MCF 10A (cell line): ENCODE results near the gene CAPN7. TPM values are rescaled to one million over a fixed set of nuclear protein-coding genes. Genes with fewer than 3 reads are reported as not detected.
A peak's percentile ranks its signal among the peaks of the same experiment; 100 is the strongest.

Experiments
- BruUV-seq: library from RNA; stranded (reverse); fragments of 400-500 nt; replicated peaks from 2 replicates; lab custom pipeline; 2021; lab: Mats Ljungman, UMichigan
- CTCF ChIA-PET: fragments of 300-600 bp; sonication (Branson Sonifier 250); formaldehyde crosslinking; extraction: SDS; loops from one replicate; lab custom pipeline; 2021; ENCODE audit warnings: antibody characterized with exemption, inconsistent platforms; lab: Yijun Ruan, JAX
- POLR2A ChIA-PET: fragments of 300-600, 350-650 bp; sonication (Branson Sonifier 250); formaldehyde crosslinking; extraction: SDS; loops from one replicate; lab custom pipeline; 2020; ENCODE audit warnings: antibody characterized with exemption, inconsistent platforms; lab: Yijun Ruan, JAX
- DNase-seq: peaks from one replicate; pipeline ENCODE4 v3.0.0-alpha.2; 2018; ENCODE audit not compliant: unreplicated experiment
- H3K27ac Mint-ChIP-seq: one replicate; pipeline ENCODE4 v1.8.0; 2022; ENCODE audit warnings: mild to moderate bottlenecking, low read depth, mixed read lengths; ENCODE audit not compliant: unreplicated experiment
- H3K27me3 Mint-ChIP-seq: one replicate; pipeline ENCODE4 v1.8.0; 2022; ENCODE audit warnings: mixed read lengths; ENCODE audit not compliant: insufficient read depth, unreplicated experiment
- H3K36me3 Mint-ChIP-seq: one replicate; pipeline ENCODE4 v1.8.0; 2022; ENCODE audit warnings: mild to moderate bottlenecking, moderate library complexity, mixed read lengths; ENCODE audit not compliant: insufficient read depth, unreplicated experiment
- H3K4me1 Mint-ChIP-seq: one replicate; pipeline ENCODE4 v1.8.0; 2022; ENCODE audit warnings: mixed read lengths; ENCODE audit not compliant: insufficient read depth, unreplicated experiment
- H3K4me3 Mint-ChIP-seq: one replicate; pipeline ENCODE4 v1.8.0; 2022; ENCODE audit warnings: mild to moderate bottlenecking, moderate library complexity, mixed read lengths; ENCODE audit not compliant: unreplicated experiment
- H3K9me3 Mint-ChIP-seq: one replicate; pipeline ENCODE4 v1.8.0; 2022; ENCODE audit warnings: mixed read lengths; ENCODE audit not compliant: unreplicated experiment
- intact Hi-C: fragments of 100-400 bp; cut with micrococcal nuclease; formaldehyde crosslinking; loops from 2 replicates; pipeline ENCODE4 v1.14.1; 2022
- total RNA-seq: library from RNA; stranded (reverse); gene quantifications from 2 replicates; pipeline ENCODE4 v1.2.3, GENCODE V29; 2022
- TF ChIP-seq, protein P1 (sequence below): fragments of 200-600 bp; IDR thresholded peaks from one replicate; pipeline ENCODE4 v1.8.0; 2022; ENCODE audit warnings: antibody characterized with exemption, mild to moderate bottlenecking; ENCODE audit not compliant: unreplicated experiment

Gene CAPN7
- total RNA-seq, 1 experiment from 2014 or later, result 48.4 TPM

GRCh38 chr3:15299036-15299435, 93.0 kb downstream of the CAPN7 start:
- H3K36me3 Mint-ChIP-seq, result no peaks in the 10 kb centered on the region
- BruUV-seq, result no TSS peak
- no peak overlapping the region for H3K27ac Mint-ChIP-seq
- H3K9me3 Mint-ChIP-seq, result peaks cover 6% of the 10 kb centered on the region
- DNase-seq, result no peak
- ChIA-PET POLR2A (interaction anchor here (0.7 to 2.5 kb wide), 4 partner anchors 12 to 31 kb away, joined by 3 to 7 read pairs (median 3); no protein-coding TSS in a partner anchor), CTCF (interaction anchor here (0.8 to 1.1 kb wide), 3 partner anchors 12 to 36 kb away, joined by 3 to 4 read pairs (median 3); no protein-coding TSS in a partner anchor)
- intact Hi-C loops, result no loop called here
- H3K27me3 Mint-ChIP-seq, result no peaks in the 10 kb centered on the region
- H3K4me3 Mint-ChIP-seq, result no peak overlapping the region
- H3K4me1 Mint-ChIP-seq, result peaks cover 12% of the 10 kb centered on the region
- TF ChIP-seq, protein P1, sequence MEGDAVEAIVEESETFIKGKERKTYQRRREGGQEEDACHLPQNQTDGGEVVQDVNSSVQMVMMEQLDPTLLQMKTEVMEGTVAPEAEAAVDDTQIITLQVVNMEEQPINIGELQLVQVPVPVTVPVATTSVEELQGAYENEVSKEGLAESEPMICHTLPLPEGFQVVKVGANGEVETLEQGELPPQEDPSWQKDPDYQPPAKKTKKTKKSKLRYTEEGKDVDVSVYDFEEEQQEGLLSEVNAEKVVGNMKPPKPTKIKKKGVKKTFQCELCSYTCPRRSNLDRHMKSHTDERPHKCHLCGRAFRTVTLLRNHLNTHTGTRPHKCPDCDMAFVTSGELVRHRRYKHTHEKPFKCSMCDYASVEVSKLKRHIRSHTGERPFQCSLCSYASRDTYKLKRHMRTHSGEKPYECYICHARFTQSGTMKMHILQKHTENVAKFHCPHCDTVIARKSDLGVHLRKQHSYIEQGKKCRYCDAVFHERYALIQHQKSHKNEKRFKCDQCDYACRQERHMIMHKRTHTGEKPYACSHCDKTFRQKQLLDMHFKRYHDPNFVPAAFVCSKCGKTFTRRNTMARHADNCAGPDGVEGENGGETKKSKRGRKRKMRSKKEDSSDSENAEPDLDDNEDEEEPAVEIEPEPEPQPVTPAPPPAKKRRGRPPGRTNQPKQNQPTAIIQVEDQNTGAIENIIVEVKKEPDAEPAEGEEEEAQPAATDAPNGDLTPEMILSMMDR, result no peak

- Mint-ChIP-seq H3K9me3 (peaks cover 6% of the 10 kb centered on the region), H3K27me3 (no peaks in the 10 kb centered on the region), H3K36me3 (no peaks in the 10 kb centered on the region), H3K4me1 (peaks cover 12% of the 10 kb centered on the region), H3K27ac (no peak overlapping the region), H3K4me3 (no peak overlapping the region)
- ChIA-PET POLR2A (interaction anchor here (0.8 to 1.3 kb wide), 3 partner anchors 10 to 20 kb away, joined by 3 to 6 read pairs (median 3); no protein-coding TSS in a partner anchor), CTCF (interaction anchor here (1.0 to 1.2 kb wide), 4 partner anchors 19 to 35 kb away, joined by 3 to 4 read pairs (median 3); no protein-coding TSS in a partner anchor)
- peak; percentile 88 for DNase-seq
- no TSS peak for BruUV-seq
- intact Hi-C loops, result no loop called here
- TF ChIP-seq, protein P1, result no peak
Observed at GRCh38 chr3:15300323-15301078, 94.5 kb downstream of the CAPN7 start.

DNA sequence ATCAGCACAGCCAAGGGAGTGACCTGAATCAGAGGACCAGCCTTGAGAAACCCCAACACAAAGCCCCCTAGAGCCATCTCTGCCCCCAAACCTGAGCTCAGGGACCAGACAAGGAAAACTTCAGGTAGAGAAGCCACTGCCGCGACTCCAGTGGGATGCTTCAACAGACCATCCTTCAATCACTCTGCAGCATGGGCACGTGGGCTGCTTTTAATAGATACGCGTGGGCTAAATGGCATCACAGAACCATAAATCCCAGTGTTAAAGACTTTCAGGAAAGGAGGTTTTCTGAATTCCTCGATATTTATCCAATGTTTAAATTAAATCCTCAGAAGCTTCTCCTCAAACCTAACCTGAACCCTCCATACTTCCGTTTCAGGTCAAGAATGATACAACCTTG, 95.7 kb downstream of the CAPN7 start:
- TF ChIP-seq, protein P1, result no peak
- ChIA-PET POLR2A (no interaction called here), CTCF (no interaction called here)
- no peak overlapping the region for H3K4me3 Mint-ChIP-seq
- H3K9me3 Mint-ChIP-seq, result peaks cover 6% of the 10 kb centered on the region
- no peaks in the 10 kb centered on the region for H3K36me3 Mint-ChIP-seq
- no peaks in the 10 kb centered on the region for H3K27me3 Mint-ChIP-seq
- no peak overlapping the region for H3K27ac Mint-ChIP-seq
- H3K4me1 Mint-ChIP-seq, result peaks cover 12% of the 10 kb centered on the region
- intact Hi-C loops, result no loop called here
- no peak for DNase-seq
- no TSS peak for BruUV-seq

Other genes with a start within 250 kb of the CAPN7 start
- 81.0 and 87.2 TPM in 2 replicates for gene MRPS25, start 140.9 kb upstream of the CAPN7 start, total RNA-seq
- gene RBSN, start 107.1 kb upstream of the CAPN7 start, total RNA-seq, result 37.7 and 39.6 TPM in 2 replicates
- 8.4 and 8.8 TPM in 2 replicates for gene SH3BP5, start 126.3 kb downstream of the CAPN7 start, total RNA-seq
- gene METTL6, start 221.3 kb downstream of the CAPN7 start, total RNA-seq, result 26.7 and 28.1 TPM in 2 replicates
- 28.3 and 29.8 TPM in 2 replicates for gene EAF1, start 221.4 kb downstream of the CAPN7 start, total RNA-seq